ENCODE results near the gene KCNK10.

- TF ChIP-seq, protein P1, sequence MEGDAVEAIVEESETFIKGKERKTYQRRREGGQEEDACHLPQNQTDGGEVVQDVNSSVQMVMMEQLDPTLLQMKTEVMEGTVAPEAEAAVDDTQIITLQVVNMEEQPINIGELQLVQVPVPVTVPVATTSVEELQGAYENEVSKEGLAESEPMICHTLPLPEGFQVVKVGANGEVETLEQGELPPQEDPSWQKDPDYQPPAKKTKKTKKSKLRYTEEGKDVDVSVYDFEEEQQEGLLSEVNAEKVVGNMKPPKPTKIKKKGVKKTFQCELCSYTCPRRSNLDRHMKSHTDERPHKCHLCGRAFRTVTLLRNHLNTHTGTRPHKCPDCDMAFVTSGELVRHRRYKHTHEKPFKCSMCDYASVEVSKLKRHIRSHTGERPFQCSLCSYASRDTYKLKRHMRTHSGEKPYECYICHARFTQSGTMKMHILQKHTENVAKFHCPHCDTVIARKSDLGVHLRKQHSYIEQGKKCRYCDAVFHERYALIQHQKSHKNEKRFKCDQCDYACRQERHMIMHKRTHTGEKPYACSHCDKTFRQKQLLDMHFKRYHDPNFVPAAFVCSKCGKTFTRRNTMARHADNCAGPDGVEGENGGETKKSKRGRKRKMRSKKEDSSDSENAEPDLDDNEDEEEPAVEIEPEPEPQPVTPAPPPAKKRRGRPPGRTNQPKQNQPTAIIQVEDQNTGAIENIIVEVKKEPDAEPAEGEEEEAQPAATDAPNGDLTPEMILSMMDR (IDR thresholded peaks at IDR 0.05): no peak
- TF ChIP-seq POLR2A (IDR thresholded peaks at IDR 0.05): no peak
Observed at GRCh38 chr14:88188745-88189416, 134.2 kb downstream of the KCNK10 start.
